Measurements from ENCODE around the gene OBSCN. TPM values are rescaled to one million over a fixed set of nuclear protein-coding genes. Genes with fewer than 3 reads are reported as not detected.

The OBSCN gene
- total and polyA plus RNA-seq, 2 of the 13 experiments (the other 11 are each of a cell fraction or from before 2014, with no cell fraction given): 0.20 TPM

DNA sequence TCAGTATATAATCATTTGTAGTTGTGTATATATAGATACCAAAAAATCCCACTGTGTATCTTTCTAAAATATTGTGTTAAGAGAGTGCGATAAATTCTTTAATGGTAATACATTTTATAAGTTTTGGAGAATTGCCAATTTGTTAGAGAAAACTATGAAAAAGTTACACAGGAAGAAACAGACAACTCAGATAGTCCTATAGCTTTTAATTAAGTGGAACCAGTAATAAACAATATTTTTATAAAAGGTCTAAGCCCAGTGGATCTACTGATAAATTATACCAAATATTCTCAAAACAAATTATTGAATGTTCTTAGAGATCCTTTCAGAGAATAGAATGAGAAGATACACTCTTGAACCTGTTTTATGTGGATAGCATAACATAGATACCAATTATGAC is 50.6 kb downstream of the OBSCN start:
- ChIA-PET CTCF (ENCODE audit: low intra/inter-chr PET ratio, low total read pairs) (no interaction called here), POLR2A (no interaction called here)
- TF ChIP-seq ZNF230 (CRISPR knock-in tag; IDR thresholded peaks at IDR 0.05) (no peak), POLR2AphosphoS2 (IDR thresholded peaks at IDR 0.05; ENCODE audit: low read depth, low read length) (no peak), ZFP36 (IDR thresholded peaks at IDR 0.05; ENCODE audit: borderline replicate concordance, low read depth, low read length, partially characterized antibody) (no peak), MAF1 (CRISPR knock-in tag; IDR thresholded peaks at IDR 0.05; ENCODE audit: borderline replicate concordance) (no peak), NR2C2 (CRISPR knock-in tag; IDR thresholded peaks at IDR 0.05; ENCODE audit: borderline replicate concordance) (no peak)
- H3K4me2 ChIP-seq (ENCODE audit: low read depth, low read length): no peak overlapping the region
- no peak overlapping the region for H3K27ac ChIP-seq (ENCODE audit: extremely low read length, insufficient read depth, low read length)
- H3K9ac ChIP-seq (ENCODE audit: insufficient read depth, low read depth, low read length): no peak overlapping the region
- H2AFZ ChIP-seq (ENCODE audit: low read length): no peak overlapping the region
- no peaks in the 10 kb centered on the region for H4K20me1 ChIP-seq (ENCODE audit: insufficient read depth, low read length)
- H3K79me2 ChIP-seq (ENCODE audit: insufficient read depth, low read length): no peaks in the 10 kb centered on the region
- DNase-seq (ENCODE audit: low spot score) (no peak), FAIRE-seq (no peak), ATAC-seq (no peak)
- in situ Hi-C loops (cut with HindIII; ENCODE audit: extremely low pct_ligation_motif_present, low pct_unique_long_range_greater_than_20kb) (no loop called here), intact Hi-C loops (cut with micrococcal nuclease; ENCODE audit: unreplicated experiment) (no loop called here)
- no peak overlapping the region for H3K4me3 ChIP-seq (replicated peaks in 1 of 3; ENCODE audit: insufficient read depth in 1 of 3, low read depth in 2 of 3, low read length in 3 of 3)
- 91% methylated on average over 1 of the region's 1 CpG for WGBS (ENCODE audit: low lambda C conversion rate)
- no peaks in the 10 kb centered on the region for H3K36me3 ChIP-seq (replicated peaks in 1 of 2; ENCODE audit: control insufficient read depth in 1 of 2, insufficient read depth in 2 of 2, low read length in 2 of 2)
- H3K4me1 ChIP-seq (ENCODE audit: insufficient read depth, low read length): no peaks in the 10 kb centered on the region
- no peaks in the 10 kb centered on the region for H3K9me3 ChIP-seq (ENCODE audit: low read length)
- peaks cover 0 to 1% of the 10 kb centered on the region in 2 experiments; a peak in 2 of 5 replicates for H3K27me3 ChIP-seq (ENCODE audit: control insufficient read depth in 1 of 2, insufficient read depth in 2 of 2, low read length in 2 of 2)
- BruUV-seq (replicated peaks): no TSS peak

DNA sequence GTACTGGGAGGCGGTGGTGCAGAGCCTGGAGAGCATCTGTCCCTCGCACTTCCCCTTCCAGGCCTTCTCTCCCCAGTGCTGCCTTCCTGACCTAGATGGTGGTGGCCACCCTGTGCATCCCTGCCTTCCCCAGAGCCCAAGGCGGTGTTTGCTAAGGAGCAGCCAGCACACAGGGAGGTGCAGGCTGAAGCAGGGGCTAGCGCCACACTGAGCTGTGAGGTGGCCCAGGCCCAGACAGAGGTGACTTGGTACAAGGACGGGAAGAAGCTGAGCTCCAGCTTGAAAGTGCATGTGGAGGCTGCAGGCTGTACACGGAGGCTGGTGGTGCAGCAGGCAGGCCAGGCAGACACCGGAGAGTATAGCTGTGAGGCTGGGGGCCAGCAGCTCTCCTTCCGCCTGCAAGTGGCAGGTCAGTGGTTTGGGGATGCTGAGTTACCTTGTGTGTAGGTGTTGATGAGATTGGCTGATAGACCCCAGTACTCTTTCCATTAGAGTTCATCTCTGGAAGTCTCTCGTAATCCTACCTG is 51.6 kb downstream of the OBSCN start:
- no TSS peak for BruUV-seq (replicated peaks)
- CTCF ChIA-PET (ENCODE audit: low intra/inter-chr PET ratio, low total read pairs): no interaction called here
- FAIRE-seq: no peak
- TF ChIP-seq SNAI1 (CRISPR knock-in tag; IDR thresholded peaks at IDR 0.05; ENCODE audit: borderline replicate concordance) (no peak), ZNF777 (CRISPR knock-in tag; IDR thresholded peaks at IDR 0.05) (no peak), ZNF788 (CRISPR knock-in tag; IDR thresholded peaks at IDR 0.05; ENCODE audit: borderline replicate concordance) (no peak), ZNF570 (CRISPR knock-in tag; IDR thresholded peaks at IDR 0.05; ENCODE audit: borderline replicate concordance) (no peak), EZH2 (conservative IDR thresholded peaks at IDR 0.05; ENCODE audit: low read depth, low read length) (no peak), ZBTB20 (CRISPR knock-in tag; IDR thresholded peaks at IDR 0.05; ENCODE audit: borderline replicate concordance, low read depth) (no peak)
- TF ChIP-seq, protein P1, sequence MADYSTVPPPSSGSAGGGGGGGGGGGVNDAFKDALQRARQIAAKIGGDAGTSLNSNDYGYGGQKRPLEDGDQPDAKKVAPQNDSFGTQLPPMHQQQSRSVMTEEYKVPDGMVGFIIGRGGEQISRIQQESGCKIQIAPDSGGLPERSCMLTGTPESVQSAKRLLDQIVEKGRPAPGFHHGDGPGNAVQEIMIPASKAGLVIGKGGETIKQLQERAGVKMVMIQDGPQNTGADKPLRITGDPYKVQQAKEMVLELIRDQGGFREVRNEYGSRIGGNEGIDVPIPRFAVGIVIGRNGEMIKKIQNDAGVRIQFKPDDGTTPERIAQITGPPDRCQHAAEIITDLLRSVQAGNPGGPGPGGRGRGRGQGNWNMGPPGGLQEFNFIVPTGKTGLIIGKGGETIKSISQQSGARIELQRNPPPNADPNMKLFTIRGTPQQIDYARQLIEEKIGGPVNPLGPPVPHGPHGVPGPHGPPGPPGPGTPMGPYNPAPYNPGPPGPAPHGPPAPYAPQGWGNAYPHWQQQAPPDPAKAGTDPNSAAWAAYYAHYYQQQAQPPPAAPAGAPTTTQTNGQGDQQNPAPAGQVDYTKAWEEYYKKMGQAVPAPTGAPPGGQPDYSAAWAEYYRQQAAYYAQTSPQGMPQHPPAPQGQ (CRISPR knock-in tag; IDR thresholded peaks at IDR 0.05; ENCODE audit: borderline replicate concordance): no peak
- TF ChIP-seq, protein P2, sequence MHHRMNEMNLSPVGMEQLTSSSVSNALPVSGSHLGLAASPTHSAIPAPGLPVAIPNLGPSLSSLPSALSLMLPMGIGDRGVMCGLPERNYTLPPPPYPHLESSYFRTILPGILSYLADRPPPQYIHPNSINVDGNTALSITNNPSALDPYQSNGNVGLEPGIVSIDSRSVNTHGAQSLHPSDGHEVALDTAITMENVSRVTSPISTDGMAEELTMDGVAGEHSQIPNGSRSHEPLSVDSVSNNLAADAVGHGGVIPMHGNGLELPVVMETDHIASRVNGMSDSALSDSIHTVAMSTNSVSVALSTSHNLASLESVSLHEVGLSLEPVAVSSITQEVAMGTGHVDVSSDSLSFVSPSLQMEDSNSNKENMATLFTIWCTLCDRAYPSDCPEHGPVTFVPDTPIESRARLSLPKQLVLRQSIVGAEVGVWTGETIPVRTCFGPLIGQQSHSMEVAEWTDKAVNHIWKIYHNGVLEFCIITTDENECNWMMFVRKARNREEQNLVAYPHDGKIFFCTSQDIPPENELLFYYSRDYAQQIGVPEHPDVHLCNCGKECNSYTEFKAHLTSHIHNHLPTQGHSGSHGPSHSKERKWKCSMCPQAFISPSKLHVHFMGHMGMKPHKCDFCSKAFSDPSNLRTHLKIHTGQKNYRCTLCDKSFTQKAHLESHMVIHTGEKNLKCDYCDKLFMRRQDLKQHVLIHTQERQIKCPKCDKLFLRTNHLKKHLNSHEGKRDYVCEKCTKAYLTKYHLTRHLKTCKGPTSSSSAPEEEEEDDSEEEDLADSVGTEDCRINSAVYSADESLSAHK (CRISPR knock-in tag; IDR thresholded peaks at IDR 0.05; ENCODE audit: borderline replicate concordance): no peak

More for the DNA sequence above, 51.6 kb downstream of the OBSCN start:
- Histone ChIP-seq H4K20me1 (ENCODE audit: insufficient read depth, low read length) (no peaks in the 10 kb centered on the region), H3K27me3 (ENCODE audit: control insufficient read depth in 1 of 2, insufficient read depth in 2 of 2, low read length in 2 of 2) (peaks cover 0 to 1% of the 10 kb centered on the region in 2 experiments; a peak in 2 of 5 replicates), H3K4me3 (replicated peaks in 1 of 3; ENCODE audit: insufficient read depth in 1 of 3, low read depth in 2 of 3, low read length in 3 of 3) (no peak overlapping the region), H3K4me1 (ENCODE audit: insufficient read depth, low read length) (no peaks in the 10 kb centered on the region), H3K79me2 (ENCODE audit: insufficient read depth, low read length) (no peaks in the 10 kb centered on the region), H3K9me3 (ENCODE audit: low read length) (no peaks in the 10 kb centered on the region), H3K27ac (ENCODE audit: extremely low read length, insufficient read depth, low read length) (no peak overlapping the region), H3K9ac (ENCODE audit: insufficient read depth, low read depth, low read length) (no peak overlapping the region), H3K4me2 (ENCODE audit: low read depth, low read length) (no peak overlapping the region), H2AFZ (ENCODE audit: low read length) (no peak overlapping the region), H3K36me3 (replicated peaks in 1 of 2; ENCODE audit: control insufficient read depth in 1 of 2, insufficient read depth in 2 of 2, low read length in 2 of 2) (no peaks in the 10 kb centered on the region)
- in situ Hi-C loops (cut with HindIII; ENCODE audit: extremely low pct_ligation_motif_present, low pct_unique_long_range_greater_than_20kb): no loop called here
- DNase-seq (ENCODE audit: low spot score): no peak
- ATAC-seq: no peak
- intact Hi-C loops (cut with micrococcal nuclease; ENCODE audit: unreplicated experiment): no loop called here
- POLR2A ChIA-PET: no interaction called here
- WGBS (ENCODE audit: low lambda C conversion rate): 24% methylated on average over 9 of the region's 9 CpGs
